Small intestine (tissue), 7 donors: ENCODE measurements around the gene LPGAT1. TPM values are rescaled to one million over a fixed set of nuclear protein-coding genes. Genes with fewer than 3 reads are reported as not detected.
A peak's percentile ranks its signal among the peaks of the same experiment; 100 is the strongest.

Experiments used
- DNase-seq, 2 donors: peaks; one replicate each; pipeline versions ENCODE4 v3.0.0 to v3.0.0-alpha.2; 2013
- FAIRE-seq: peaks from 2 replicates; lab custom pipeline; 2012; peaks lifted over from hg19 to GRCh38; lab: Jason Lieb, UNC
- H3K27ac ChIP-seq, 3 donors: one replicate each; pipeline ENCODE4 v1.5.1; 2013; ENCODE audit warnings: low read length in 2 of 3, mild to moderate bottlenecking in 2 of 3, control low read depth in 1 of 3, inconsistent platforms in 1 of 3, low read depth in 1 of 3, moderate library complexity in 1 of 3
- H3K27me3 ChIP-seq, 3 donors: one replicate each; pipeline ENCODE4 v1.6.1; 2013; ENCODE audit warnings: low read length in 3 of 3, inconsistent platforms in 1 of 3; ENCODE audit not compliant: control insufficient read depth in 3 of 3, insufficient read depth in 3 of 3
- H3K36me3 ChIP-seq, 3 donors: one replicate each; pipeline ENCODE4 v1.6.1; 2013; ENCODE audit warnings: low read length in 3 of 3, inconsistent platforms in 1 of 3, low read depth in 1 of 3, mild to moderate bottlenecking in 1 of 3, moderate library complexity in 1 of 3; ENCODE audit not compliant: control insufficient read depth in 3 of 3, insufficient read depth in 2 of 3
- H3K4me1 ChIP-seq, 3 donors: one replicate each; pipeline ENCODE4 v1.6.1; 2013; ENCODE audit warnings: low read length in 2 of 3, inconsistent platforms in 1 of 3, low read depth in 1 of 3, mild to moderate bottlenecking in 1 of 3, moderate library complexity in 1 of 3; ENCODE audit not compliant: control insufficient read depth in 3 of 3, insufficient read depth in 2 of 3
- H3K4me3 ChIP-seq, 3 donors: one replicate each; pipeline ENCODE4 v1.5.1; 2013; ENCODE audit warnings: low read length in 3 of 3, control low read depth in 1 of 3, inconsistent platforms in 1 of 3, low read depth in 1 of 3, mild to moderate bottlenecking in 1 of 3, moderate library complexity in 1 of 3
- H3K9me3 ChIP-seq, 2 donors: one replicate each; pipeline ENCODE4 v1.6.1; 2013; ENCODE audit warnings: low read depth in 1 of 2, low read length in 1 of 2; ENCODE audit not compliant: control insufficient read depth in 2 of 2, insufficient read depth in 1 of 2
- WGBS, 3 donors: extraction: QIAGEN DNeasy Blood & Tissue Kit; methylation state at CpG; one replicate each; pipeline ENCODE4 v1.1.7; 2013; 5-methylcytosine and 5-hydroxymethylcytosine counted together
- polyA plus RNA-seq, 4 donors: library from polyadenylated mRNA; stranded (reverse) in 3 of 4; unstranded in 1 of 4; fragments of 200-250 nt in 3 of 4; fragments of 120-200 nt in 1 of 4; gene quantifications; one replicate each; pipeline versions ENCODE4 v1.2.1 to v1.2.3, GENCODE V29; 2013
- donor health status: healthy with polysubstance abuse.
- donor health status: control.
- donor health status: control.
- donor health status: Bipolar disorder and iron deficiency.
- donor health status: healthy.

LPGAT1 gene
- polyA plus RNA-seq, 4 donors: 13.4 to 159 (median 23.1) TPM

GRCh38 chr1:211708926-211709325, 121.6 kb downstream of the LPGAT1 start:
- no peak for FAIRE-seq
- no peaks in the 10 kb centered on the region for H3K27me3 ChIP-seq
- WGBS, 3 donors: 85 to 90% (median 89%) methylated on average over 4 of the region's 4 CpGs
- no peaks in the 10 kb centered on the region for H3K36me3 ChIP-seq
- no peaks in the 10 kb centered on the region for H3K9me3 ChIP-seq
- no peaks in the 10 kb centered on the region for H3K4me1 ChIP-seq
- H3K4me3 ChIP-seq: no peak overlapping the region
- DNase-seq: no peak
- no peak overlapping the region for H3K27ac ChIP-seq

GRCh38 chr1:211708006-211708405, 122.6 kb downstream of the LPGAT1 start:
- Histone ChIP-seq H3K9me3 (no peaks in the 10 kb centered on the region), H3K36me3 (no peaks in the 10 kb centered on the region), H3K4me1 (no peaks in the 10 kb centered on the region), H3K27me3 (no peaks in the 10 kb centered on the region), H3K4me3 (no peak overlapping the region), H3K27ac (no peak overlapping the region)
- WGBS, 3 donors: 92 to 97% (median 93%) methylated on average over 6 of the region's 6 CpGs
- FAIRE-seq (no peak), DNase-seq (no peak)

- no peaks in the 10 kb centered on the region for H3K4me1 ChIP-seq
- H3K4me3 ChIP-seq: no peak overlapping the region
- no peak for FAIRE-seq
- H3K36me3 ChIP-seq: no peaks in the 10 kb centered on the region
- H3K27ac ChIP-seq: no peak overlapping the region
- no peaks in the 10 kb centered on the region for H3K9me3 ChIP-seq
- WGBS, 3 donors: 62 to 71% (median 67%) methylated on average over 6 of the region's 6 CpGs
- no peak for DNase-seq
- peaks cover 0 to 5% (median 0%) of the 10 kb centered on the region in 3 donors for H3K27me3 ChIP-seq
Observed at GRCh38 chr1:211705467-211706091, 125.0 kb downstream of the LPGAT1 start.

GRCh38 chr1:211704543-211704942, 126.0 kb downstream of the LPGAT1 start:
- Histone ChIP-seq H3K4me1 (no peaks in the 10 kb centered on the region), H3K9me3 (no peaks in the 10 kb centered on the region), H3K4me3 (no peak overlapping the region), H3K36me3 (no peaks in the 10 kb centered on the region), H3K27me3 (peaks cover 0 to 5% (median 0%) of the 10 kb centered on the region in 3 donors), H3K27ac (no peak overlapping the region)
- DNase-seq (no peak), FAIRE-seq (no peak)
- 88 to 98% (median 93%) methylated on average over 3 of the region's 3 CpGs for WGBS, 3 donors

- Histone ChIP-seq H3K36me3 (no peaks in the 10 kb centered on the region), H3K27ac (no peak overlapping the region), H3K4me1 (no peaks in the 10 kb centered on the region), H3K27me3 (peaks cover 0 to 5% (median 0%) of the 10 kb centered on the region in 3 donors), H3K9me3 (no peaks in the 10 kb centered on the region), H3K4me3 (no peak overlapping the region)
- DNase-seq (no peak), FAIRE-seq (no peak)
- WGBS, 3 donors: 77 to 80% (median 79%) methylated on average over 11 of the region's 11 CpGs
Observed at GRCh38 chr1:211703812-211704537, 126.6 kb downstream of the LPGAT1 start.

- H3K4me1 ChIP-seq: peaks cover 0 to 2% (median 0%) of the 10 kb centered on the region in 3 donors
- H3K27ac ChIP-seq: no peak overlapping the region
- no peaks in the 10 kb centered on the region for H3K36me3 ChIP-seq
- H3K27me3 ChIP-seq: peaks cover 0 to 5% (median 0%) of the 10 kb centered on the region in 3 donors
- FAIRE-seq: no peak
- no peaks in the 10 kb centered on the region for H3K9me3 ChIP-seq
- WGBS, 3 donors: 90 to 92% (median 91%) methylated on average over 6 of the region's 6 CpGs
- no peak overlapping the region for H3K4me3 ChIP-seq
- no peak for DNase-seq
Observed at GRCh38 chr1:211701733-211702132, 128.8 kb downstream of the LPGAT1 start.

- Histone ChIP-seq H3K27ac (no peak overlapping the region), H3K4me3 (no peak overlapping the region), H3K9me3 (peaks cover 0 to 14% of the 10 kb centered on the region in 2 donors), H3K4me1 (peaks cover 0 to 3% (median 2%) of the 10 kb centered on the region in 3 donors), H3K36me3 (no peaks in the 10 kb centered on the region), H3K27me3 (peaks cover 0 to 5% (median 0%) of the 10 kb centered on the region in 3 donors)
- FAIRE-seq (no peak), DNase-seq (no peak)
- 75 to 91% (median 80%) methylated on average over 16 of the region's 16 CpGs for WGBS, 3 donors
Observed at GRCh38 chr1:211699059-211699458, 131.5 kb downstream of the LPGAT1 start.

- H3K36me3 ChIP-seq: no peaks in the 10 kb centered on the region
- DNase-seq (peak; percentile 72 to 85), FAIRE-seq (no peak)
- 21 to 22% (median 21%) methylated on average over 28 to 29 of the region's 29 CpGs for WGBS, 3 donors
- H3K4me1 ChIP-seq: peaks cover 0 to 3% (median 2%) of the 10 kb centered on the region in 3 donors
- peaks cover 0 to 5% (median 0%) of the 10 kb centered on the region in 3 donors for H3K27me3 ChIP-seq
- peaks cover 0 to 14% of the 10 kb centered on the region in 2 donors for H3K9me3 ChIP-seq
- H3K4me3 ChIP-seq: peak overlapping the region in 1 of 3 donors; percentile 21
- no peak overlapping the region for H3K27ac ChIP-seq
Observed at GRCh38 chr1:211698161-211699026, 132.2 kb downstream of the LPGAT1 start.
